Suprapubic skin (tissue), 4 donors: Measurements from ENCODE around the gene RPL41. TPM values are rescaled to one million over a fixed set of nuclear protein-coding genes. Genes with fewer than 3 reads are reported as not detected.
A peak's percentile ranks its signal among the peaks of the same experiment; 100 is the strongest.

Experiments used
- DNase-seq, 2 donors: peaks; one replicate each; pipeline ENCODE4 v3.0.0-alpha.2; 2019; ENCODE audit warnings: low spot score in 2 of 2
- H3K27ac ChIP-seq: fragments of 200-600 bp; sonication (generic); one replicate; pipeline ENCODE4 v1.5.1; 2019
- H3K27me3 ChIP-seq: fragments of 200-600 bp; sonication (generic); one replicate; pipeline ENCODE4 v1.5.1; 2019
- H3K36me3 ChIP-seq: fragments of 200-600 bp; sonication (generic); one replicate; pipeline ENCODE4 v1.5.1; 2019
- H3K4me1 ChIP-seq: fragments of 200-600 bp; sonication (generic); one replicate; pipeline ENCODE4 v1.5.1; 2019
- H3K4me3 ChIP-seq: fragments of 200-600 bp; sonication (generic); one replicate; pipeline ENCODE4 v1.5.1; 2019; ENCODE audit warnings: mild to moderate bottlenecking
- H3K9me3 ChIP-seq: fragments of 200-600 bp; sonication (generic); one replicate; pipeline ENCODE4 v1.5.1; 2019
- EP300 ChIP-seq: sonication (generic); formaldehyde crosslinking; IDR thresholded peaks from one replicate; pipeline ENCODE4 v1.6.1; 2017; ENCODE audit warnings: antibody characterized with exemption
- POLR2A ChIP-seq, 2 donors: fragments of 450-650 bp; IDR thresholded peaks; one replicate each; pipeline ENCODE4 v1.6.1; 2017; ENCODE audit warnings: antibody characterized with exemption in 2 of 2, mild to moderate bottlenecking in 2 of 2, moderate library complexity in 2 of 2
- POLR2AphosphoS5 ChIP-seq, 3 donors: sonication (generic); formaldehyde crosslinking; IDR thresholded peaks; one replicate each; pipeline ENCODE4 v1.6.1; 2017; ENCODE audit warnings: antibody characterized with exemption in 3 of 3
- WGBS: methylation state at CpG from one replicate; pipeline ENCODE4 v1.1.5; 2018; 5-methylcytosine and 5-hydroxymethylcytosine counted together
- total RNA-seq, 4 donors: library from RNA; depleted of rRNA; stranded (reverse); fragments of >200 nt; gene quantifications; one replicate each; pipeline ENCODE4 v1.1.0, GENCODE V29; 2016
- TF ChIP-seq, protein P1 (sequence below), 2 donors: fragments of 200-600 bp in 1 of 2; fragments of 450-650 bp in 1 of 2; sonication (generic) in 1 of 2; IDR thresholded peaks; one replicate each; pipeline ENCODE4 v1.5.1; 2016 to 2019; ENCODE audit warnings: antibody characterized with exemption in 2 of 2, mild to moderate bottlenecking in 1 of 2, moderate library complexity in 1 of 2

RPL41 gene
- total RNA-seq, 4 donors from 2014 or later = 2,523 to 6,346 (median 5,689) TPM

DNA sequence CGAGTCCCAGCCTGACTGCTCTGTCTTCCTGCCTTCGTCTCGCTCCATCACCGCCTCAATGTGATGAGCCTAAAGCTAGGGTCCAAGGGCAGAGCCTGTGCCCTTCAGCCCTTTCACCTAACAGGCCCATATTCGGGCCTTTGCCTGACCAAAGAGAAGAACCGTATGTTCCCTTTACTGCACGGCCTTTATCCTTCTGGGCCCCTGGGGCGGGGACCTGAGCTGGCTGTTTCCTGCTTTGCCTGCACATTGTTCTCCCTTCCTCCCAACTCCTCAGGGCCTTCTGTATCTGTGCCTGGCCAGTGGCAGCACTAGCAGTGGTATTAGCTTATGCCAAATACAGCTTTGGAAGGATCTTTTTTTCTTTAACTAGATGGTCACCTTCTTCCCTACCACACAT is 27.4 kb downstream of the RPL41 start:
- Histone ChIP-seq H3K4me3 (no peak overlapping the region), H3K27me3 (no peaks in the 10 kb centered on the region), H3K27ac (peak overlapping the region; percentile 32), H3K36me3 (peaks cover 63% of the 10 kb centered on the region), H3K4me1 (peaks cover 10% of the 10 kb centered on the region), H3K9me3 (no peaks in the 10 kb centered on the region)
- DNase-seq = no peak
- 85% methylated on average over 8 of the region's 8 CpGs for WGBS
- TF ChIP-seq EP300 = no peak
- no peak for TF ChIP-seq POLR2A (IDR thresholded peaks at IDR 0.05)
- TF ChIP-seq, protein P1, sequence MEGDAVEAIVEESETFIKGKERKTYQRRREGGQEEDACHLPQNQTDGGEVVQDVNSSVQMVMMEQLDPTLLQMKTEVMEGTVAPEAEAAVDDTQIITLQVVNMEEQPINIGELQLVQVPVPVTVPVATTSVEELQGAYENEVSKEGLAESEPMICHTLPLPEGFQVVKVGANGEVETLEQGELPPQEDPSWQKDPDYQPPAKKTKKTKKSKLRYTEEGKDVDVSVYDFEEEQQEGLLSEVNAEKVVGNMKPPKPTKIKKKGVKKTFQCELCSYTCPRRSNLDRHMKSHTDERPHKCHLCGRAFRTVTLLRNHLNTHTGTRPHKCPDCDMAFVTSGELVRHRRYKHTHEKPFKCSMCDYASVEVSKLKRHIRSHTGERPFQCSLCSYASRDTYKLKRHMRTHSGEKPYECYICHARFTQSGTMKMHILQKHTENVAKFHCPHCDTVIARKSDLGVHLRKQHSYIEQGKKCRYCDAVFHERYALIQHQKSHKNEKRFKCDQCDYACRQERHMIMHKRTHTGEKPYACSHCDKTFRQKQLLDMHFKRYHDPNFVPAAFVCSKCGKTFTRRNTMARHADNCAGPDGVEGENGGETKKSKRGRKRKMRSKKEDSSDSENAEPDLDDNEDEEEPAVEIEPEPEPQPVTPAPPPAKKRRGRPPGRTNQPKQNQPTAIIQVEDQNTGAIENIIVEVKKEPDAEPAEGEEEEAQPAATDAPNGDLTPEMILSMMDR (IDR thresholded peaks at IDR 0.05) = no peak
- TF ChIP-seq POLR2AphosphoS5 (IDR thresholded peaks at IDR 0.05) = no peak

DNA sequence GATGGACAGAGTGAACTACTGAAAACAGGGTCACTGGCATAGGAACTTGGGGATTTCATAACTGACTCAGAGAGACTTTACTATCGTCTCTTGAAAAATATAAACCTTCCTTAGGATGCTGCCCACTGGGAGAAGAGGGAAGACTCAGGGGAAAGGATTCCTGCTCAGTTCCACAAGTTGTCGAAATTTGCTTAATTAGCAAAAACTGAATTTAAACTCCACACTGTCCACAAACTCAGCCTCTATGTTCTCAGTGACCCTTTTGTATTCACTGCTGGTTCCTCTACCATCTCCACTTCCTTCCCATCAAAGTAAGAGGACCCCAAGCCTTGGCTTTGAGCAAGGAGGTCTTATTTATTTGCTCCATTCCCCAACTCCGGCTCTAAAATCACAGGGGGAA is 28.8 kb downstream of the RPL41 start:
- Histone ChIP-seq H3K27me3 (no peaks in the 10 kb centered on the region), H3K4me1 (peaks cover 10% of the 10 kb centered on the region), H3K27ac (no peak overlapping the region), H3K36me3 (peaks cover 49% of the 10 kb centered on the region), H3K9me3 (no peaks in the 10 kb centered on the region), H3K4me3 (no peak overlapping the region)
- no peak for DNase-seq
- TF ChIP-seq, protein P1 (IDR thresholded peaks at IDR 0.05) = no peak
- TF ChIP-seq EP300 (no peak), POLR2A (IDR thresholded peaks at IDR 0.05) (no peak), POLR2AphosphoS5 (IDR thresholded peaks at IDR 0.05) (no peak)
- WGBS = 83% methylated on average over 3 of the region's 3 CpGs

DNA sequence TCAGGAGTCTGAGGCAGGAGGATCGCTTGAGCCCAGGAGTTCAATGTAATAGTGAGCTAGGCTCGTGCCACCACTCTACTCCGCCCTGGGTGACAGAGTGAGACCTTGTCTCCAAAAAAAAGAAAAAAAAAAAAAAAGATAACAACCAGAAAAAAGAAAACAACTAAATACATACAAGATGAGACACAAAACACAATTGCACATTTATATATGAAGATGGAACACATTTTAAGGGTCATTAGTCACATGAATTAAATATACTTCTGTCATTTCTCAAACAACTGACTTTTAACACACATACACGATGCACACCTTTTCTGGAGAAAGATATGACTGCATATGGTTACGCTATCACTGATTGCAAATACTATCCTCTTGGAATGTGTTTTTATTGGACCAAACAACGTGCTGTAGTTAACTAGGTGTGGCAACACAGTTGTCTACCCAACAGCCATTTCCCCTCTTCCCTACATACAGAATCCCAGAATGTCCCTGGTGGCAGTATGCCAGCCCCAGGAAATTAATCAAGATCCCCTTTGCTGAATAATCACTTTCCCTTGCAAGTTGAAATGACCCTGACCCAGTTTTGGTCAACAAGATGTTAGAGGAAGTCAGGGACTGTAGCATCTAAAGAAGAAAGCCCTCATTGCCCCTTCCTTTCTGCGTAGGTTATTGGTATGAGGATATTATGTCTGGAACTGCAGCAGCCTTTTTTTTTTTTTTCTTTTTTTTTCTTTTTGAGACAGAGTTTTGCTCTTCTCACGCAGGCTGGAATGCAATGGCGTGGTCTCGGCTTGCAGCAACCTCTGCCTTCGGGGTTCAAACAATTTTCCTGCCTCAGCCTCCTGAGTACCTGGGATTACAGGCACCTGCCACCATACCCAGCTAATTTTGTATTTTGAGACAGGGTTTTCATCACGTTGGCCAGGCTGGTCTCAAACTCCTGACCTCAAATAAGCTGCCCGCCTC is 30.3 kb downstream of the RPL41 start:
- Histone ChIP-seq H3K27ac (no peak overlapping the region), H3K9me3 (no peaks in the 10 kb centered on the region), H3K27me3 (no peaks in the 10 kb centered on the region), H3K4me3 (no peak overlapping the region), H3K4me1 (peaks cover 24% of the 10 kb centered on the region), H3K36me3 (peaks cover 34% of the 10 kb centered on the region)
- no peak for DNase-seq
- no peak for TF ChIP-seq EP300
- no peak for TF ChIP-seq POLR2A (IDR thresholded peaks at IDR 0.05)
- TF ChIP-seq, protein P1 (IDR thresholded peaks at IDR 0.05) = no peak
- no peak for TF ChIP-seq POLR2AphosphoS5 (IDR thresholded peaks at IDR 0.05)
- 55% methylated on average over 13 of the region's 13 CpGs for WGBS

DNA sequence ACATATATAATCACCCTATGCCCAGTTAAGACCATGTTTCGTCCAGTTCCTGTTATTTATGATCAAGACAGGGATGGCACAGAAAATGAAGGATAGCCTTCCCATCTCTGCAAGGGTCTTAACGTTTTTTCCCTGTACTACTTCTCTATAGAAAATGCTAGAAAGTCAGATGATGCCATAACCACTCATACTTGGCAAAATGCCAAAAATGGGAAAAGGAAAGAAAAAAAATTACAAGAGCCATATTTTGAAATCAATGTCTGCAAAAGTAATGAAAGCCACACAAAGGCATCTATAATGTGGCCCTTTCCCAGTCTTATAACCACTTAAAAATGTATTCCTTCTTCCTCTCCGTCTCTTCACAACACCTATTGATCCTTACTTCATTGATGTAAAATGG is 34.1 kb downstream of the RPL41 start:
- Histone ChIP-seq H3K4me1 (peaks cover 36% of the 10 kb centered on the region), H3K27ac (no peak overlapping the region), H3K36me3 (no peaks in the 10 kb centered on the region), H3K27me3 (no peaks in the 10 kb centered on the region), H3K4me3 (no peak overlapping the region), H3K9me3 (no peaks in the 10 kb centered on the region)
- WGBS = 63% methylated on average over 3 of the region's 3 CpGs
- no peak for DNase-seq
- no peak for TF ChIP-seq POLR2AphosphoS5 (IDR thresholded peaks at IDR 0.05)
- TF ChIP-seq EP300 = no peak
- TF ChIP-seq, protein P1 (IDR thresholded peaks at IDR 0.05) = no peak
- TF ChIP-seq POLR2A (IDR thresholded peaks at IDR 0.05) = no peak

DNA sequence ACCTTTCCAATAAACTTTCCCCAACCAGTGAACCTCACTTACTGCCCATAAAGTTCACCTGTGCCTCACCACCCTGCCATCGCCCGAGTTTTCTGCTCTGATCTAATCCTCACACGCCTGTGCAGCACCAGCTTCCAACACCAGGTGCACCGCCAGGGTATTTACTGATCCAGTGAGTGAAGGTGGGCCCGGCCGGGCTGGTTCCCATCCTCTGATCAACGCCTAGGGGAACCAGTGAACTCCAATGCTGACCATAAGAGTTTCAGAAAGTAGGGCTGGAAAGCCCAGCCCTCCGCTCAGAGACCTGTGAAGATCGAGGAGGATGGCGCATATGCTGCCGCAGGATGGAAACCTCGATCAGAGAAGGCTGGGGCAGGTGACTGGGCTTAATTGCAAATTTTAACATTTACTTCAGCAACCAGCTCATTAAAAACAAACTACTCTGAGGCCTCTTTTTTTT is 35.3 kb downstream of the RPL41 start:
- 8% methylated on average over 12 of the region's 12 CpGs for WGBS
- Histone ChIP-seq H3K27me3 (no peaks in the 10 kb centered on the region), H3K27ac (peak overlapping the region; percentile 95), H3K4me3 (peak overlapping the region; percentile 62), H3K9me3 (no peaks in the 10 kb centered on the region), H3K4me1 (peaks cover 35% of the 10 kb centered on the region), H3K36me3 (no peaks in the 10 kb centered on the region)
- TF ChIP-seq POLR2A (IDR thresholded peaks at IDR 0.05) (no peak), EP300 (no peak), POLR2AphosphoS5 (IDR thresholded peaks at IDR 0.05) (no peak)
- TF ChIP-seq, protein P1 (IDR thresholded peaks at IDR 0.05) = peak; percentile 38 to 55
- DNase-seq = no peak
